ENCODE results near the gene REG1B.

The REG1B gene

GRCh38 chr2:79116997-79117928, 29.5 kb upstream of the REG1B start:
- no peaks in the 10 kb centered on the region for H3K4me1 ChIP-seq
- no peak overlapping the region for H3K27ac ChIP-seq
- TF ChIP-seq Cebpa-rat (IDR thresholded peaks at IDR 0.05) = no peak

GRCh38 chr2:79114797-79115494, 27.2 kb upstream of the REG1B start:
- H3K9me3 ChIP-seq (replicated peaks in 1 of 11) = no peaks in the 10 kb centered on the region
- H4K20me1 ChIP-seq = no peaks in the 10 kb centered on the region
- no peak for TF ChIP-seq Cebpa-rat (IDR thresholded peaks at IDR 0.05)
- no peaks in the 10 kb centered on the region for H3K4me1 ChIP-seq
- H3K36me3 ChIP-seq = no peaks in the 10 kb centered on the region
- no peak overlapping the region for H3K27ac ChIP-seq
- no peak overlapping the region for H3K4me2 ChIP-seq
- no peak overlapping the region for H3K9ac ChIP-seq
- no peaks in the 10 kb centered on the region for H3K27me3 ChIP-seq
- no peak overlapping the region for H3K4me3 ChIP-seq

More at GRCh38 chr2:79116997-79117928, 29.5 kb upstream of the REG1B start:
- Histone ChIP-seq H4K20me1 (no peaks in the 10 kb centered on the region), H3K9ac (no peak overlapping the region), H3K4me3 (no peak overlapping the region), H3K27me3 (no peaks in the 10 kb centered on the region), H3K4me2 (no peak overlapping the region), H3K9me3 (replicated peaks in 1 of 11) (no peaks in the 10 kb centered on the region), H3K36me3 (no peaks in the 10 kb centered on the region)

- Histone ChIP-seq H3K27me3 (no peaks in the 10 kb centered on the region), H3K9me3 (replicated peaks in 1 of 11) (no peaks in the 10 kb centered on the region), H4K20me1 (no peaks in the 10 kb centered on the region), H3K4me2 (no peak overlapping the region), H3K4me3 (no peak overlapping the region), H3K4me1 (no peaks in the 10 kb centered on the region), H3K27ac (no peak overlapping the region), H3K9ac (no peak overlapping the region), H3K36me3 (no peaks in the 10 kb centered on the region)
- TF ChIP-seq Cebpa-rat (IDR thresholded peaks at IDR 0.05) = no peak
Observed at GRCh38 chr2:79112269-79112668, 24.5 kb upstream of the REG1B start.

GRCh38 chr2:79105259-79105658, 17.5 kb upstream of the REG1B start:
- Histone ChIP-seq H3K9ac (no peak overlapping the region), H3K4me2 (no peak overlapping the region), H3K4me1 (peaks cover 3 to 10% (median 7%) of the 10 kb centered on the region in 10 experiments; a peak in 19 of 20 replicates), H3K4me3 (no peak overlapping the region), H3K27ac (no peak overlapping the region), H3K27me3 (no peaks in the 10 kb centered on the region), H4K20me1 (no peaks in the 10 kb centered on the region), H3K36me3 (no peaks in the 10 kb centered on the region), H3K9me3 (replicated peaks in 1 of 11) (peaks cover 7 to 16% (median 14%) of the 10 kb centered on the region in 11 experiments; a peak in 21 of 22 replicates)
- no peak for TF ChIP-seq Cebpa-rat (IDR thresholded peaks at IDR 0.05)

GRCh38 chr2:79103214-79103613, 15.4 kb upstream of the REG1B start:
- Histone ChIP-seq H3K27me3 (no peaks in the 10 kb centered on the region), H3K4me2 (no peak overlapping the region), H3K36me3 (no peaks in the 10 kb centered on the region), H3K27ac (no peak overlapping the region), H3K9me3 (replicated peaks in 1 of 11) (peaks cover 12 to 24% (median 16%) of the 10 kb centered on the region in 11 experiments; a peak in 21 of 22 replicates), H3K9ac (no peak overlapping the region), H4K20me1 (no peaks in the 10 kb centered on the region), H3K4me1 (peaks cover 15 to 30% (median 22%) of the 10 kb centered on the region in 10 experiments), H3K4me3 (no peak overlapping the region)
- TF ChIP-seq Cebpa-rat (IDR thresholded peaks at IDR 0.05) = no peak

- Histone ChIP-seq H3K4me1 (peaks cover 15 to 30% (median 22%) of the 10 kb centered on the region in 10 experiments), H3K27me3 (no peaks in the 10 kb centered on the region), H3K9ac (no peak overlapping the region), H3K4me2 (peak overlapping the region in 6 of 11 experiments; percentile 58 to 83 (median 73); a peak in 9 of 22 replicates), H4K20me1 (no peaks in the 10 kb centered on the region), H3K27ac (no peak overlapping the region), H3K36me3 (no peaks in the 10 kb centered on the region), H3K9me3 (replicated peaks in 1 of 11) (peaks cover 14 to 32% (median 16%) of the 10 kb centered on the region in 11 experiments; a peak in 21 of 22 replicates), H3K4me3 (peak overlapping the region in 1 of 10 experiments; percentile 1; a peak in 1 of 20 replicates)
- no peak for TF ChIP-seq Cebpa-rat (IDR thresholded peaks at IDR 0.05)
Observed at GRCh38 chr2:79101024-79101423, 13.2 kb upstream of the REG1B start.

- Histone ChIP-seq H3K36me3 (no peaks in the 10 kb centered on the region), H3K9me3 (replicated peaks in 1 of 11) (peaks cover 14 to 32% (median 16%) of the 10 kb centered on the region in 11 experiments; a peak in 21 of 22 replicates), H3K27me3 (no peaks in the 10 kb centered on the region), H3K27ac (peak overlapping the region in 5 of 11 experiments; percentile 11 to 46 (median 35); a peak in 4 of 22 replicates), H3K9ac (no peak overlapping the region), H4K20me1 (no peaks in the 10 kb centered on the region), H3K4me2 (peak overlapping the region; percentile 11 to 83 (median 65); a peak in 21 of 22 replicates), H3K4me1 (peaks cover 15 to 30% (median 22%) of the 10 kb centered on the region in 10 experiments), H3K4me3 (peak overlapping the region in 1 of 10 experiments; percentile 1; a peak in 1 of 20 replicates)
- no peak for TF ChIP-seq Cebpa-rat (IDR thresholded peaks at IDR 0.05)
Observed at GRCh38 chr2:79100285-79100684, 12.5 kb upstream of the REG1B start.

- Histone ChIP-seq H3K9me3 (replicated peaks in 1 of 11) (peaks cover 14 to 32% (median 16%) of the 10 kb centered on the region in 11 experiments; a peak in 21 of 22 replicates), H3K4me2 (peak overlapping the region; percentile 13 to 83 (median 58); a peak in 20 of 22 replicates), H3K27me3 (no peaks in the 10 kb centered on the region), H3K4me1 (peaks cover 15 to 30% (median 22%) of the 10 kb centered on the region in 10 experiments), H3K9ac (no peak overlapping the region), H3K27ac (peak overlapping the region in 5 of 11 experiments; percentile 26 to 51 (median 35); a peak in 9 of 22 replicates), H3K36me3 (no peaks in the 10 kb centered on the region), H4K20me1 (no peaks in the 10 kb centered on the region), H3K4me3 (no peak overlapping the region)
- TF ChIP-seq Cebpa-rat (IDR thresholded peaks at IDR 0.05) = no peak
Observed at GRCh38 chr2:79099140-79099686, 11.4 kb upstream of the REG1B start.

GRCh38 chr2:79097843-79098242, 10.1 kb upstream of the REG1B start:
- no peak overlapping the region for H3K27ac ChIP-seq
- no peaks in the 10 kb centered on the region for H4K20me1 ChIP-seq
- H3K4me3 ChIP-seq = no peak overlapping the region
- H3K4me1 ChIP-seq = peaks cover 15 to 30% (median 22%) of the 10 kb centered on the region in 10 experiments
- H3K4me2 ChIP-seq = no peak overlapping the region
- TF ChIP-seq Cebpa-rat (IDR thresholded peaks at IDR 0.05) = no peak
- H3K36me3 ChIP-seq = no peaks in the 10 kb centered on the region
- no peaks in the 10 kb centered on the region for H3K27me3 ChIP-seq
- H3K9ac ChIP-seq = no peak overlapping the region
- peaks cover 14 to 33% (median 16%) of the 10 kb centered on the region in 11 experiments; a peak in 21 of 22 replicates for H3K9me3 ChIP-seq (replicated peaks in 1 of 11)
